ENCODE results near the gene TAS1R2. TPM values are rescaled to one million over a fixed set of nuclear protein-coding genes. Genes with fewer than 3 reads are reported as not detected.

The TAS1R2 gene
- total RNA-seq, 3 donors from 2014 or later, result not detected

- Histone ChIP-seq H3K27me3 (peaks cover 0 to 8% of the 10 kb centered on the region in 2 donors), H3K36me3 (no peaks in the 10 kb centered on the region), H3K4me3 (no peak overlapping the region), H3K4me1 (no peaks in the 10 kb centered on the region), H3K27ac (no peak overlapping the region), H3K9me3 (no peaks in the 10 kb centered on the region)
- intact Hi-C loops (cut with DNase I; ENCODE audit: low total_unique reads), result no loop called here
- no peak for TF ChIP-seq POLR2AphosphoS5 (IDR thresholded peaks at IDR 0.05)
- no peak for TF ChIP-seq CTCF (IDR thresholded peaks at IDR 0.05)
- no peak for TF ChIP-seq POLR2A (IDR thresholded peaks at IDR 0.05)
- DNase-seq (ENCODE audit: low spot score in 2 of 2), result no peak
Observed at GRCh38 chr1:18802231-18802630, 57.2 kb downstream of the TAS1R2 start.

- Histone ChIP-seq H3K27me3 (peaks cover 0 to 11% of the 10 kb centered on the region in 2 donors), H3K36me3 (no peaks in the 10 kb centered on the region), H3K27ac (no peak overlapping the region), H3K9me3 (no peaks in the 10 kb centered on the region), H3K4me1 (no peaks in the 10 kb centered on the region), H3K4me3 (no peak overlapping the region)
- no peak for TF ChIP-seq POLR2AphosphoS5 (IDR thresholded peaks at IDR 0.05)
- no peak for TF ChIP-seq CTCF (IDR thresholded peaks at IDR 0.05)
- TF ChIP-seq POLR2A (IDR thresholded peaks at IDR 0.05), result no peak
- no peak for DNase-seq (ENCODE audit: low spot score in 2 of 2)
- intact Hi-C loops (cut with DNase I; ENCODE audit: low total_unique reads), result no loop called here
Observed at GRCh38 chr1:18800258-18800657, 59.2 kb downstream of the TAS1R2 start.

GRCh38 chr1:18799454-18799853, 60.0 kb downstream of the TAS1R2 start:
- DNase-seq (ENCODE audit: low spot score in 2 of 2), result no peak
- Histone ChIP-seq H3K4me1 (no peaks in the 10 kb centered on the region), H3K36me3 (no peaks in the 10 kb centered on the region), H3K27ac (no peak overlapping the region), H3K27me3 (peaks cover 0 to 10% of the 10 kb centered on the region in 2 donors), H3K4me3 (no peak overlapping the region), H3K9me3 (no peaks in the 10 kb centered on the region)
- no peak for TF ChIP-seq CTCF (IDR thresholded peaks at IDR 0.05)
- intact Hi-C loops (cut with DNase I; ENCODE audit: low total_unique reads), result no loop called here

GRCh38 chr1:18798946-18799345, 60.5 kb downstream of the TAS1R2 start:
- TF ChIP-seq POLR2A (IDR thresholded peaks at IDR 0.05), result no peak
- TF ChIP-seq CTCF (IDR thresholded peaks at IDR 0.05), result no peak
- TF ChIP-seq POLR2AphosphoS5 (IDR thresholded peaks at IDR 0.05), result no peak
- intact Hi-C loops (cut with DNase I; ENCODE audit: low total_unique reads), result no loop called here
- Histone ChIP-seq H3K4me3 (no peak overlapping the region), H3K27me3 (peaks cover 0 to 5% of the 10 kb centered on the region in 2 donors), H3K4me1 (no peaks in the 10 kb centered on the region), H3K27ac (no peak overlapping the region), H3K36me3 (no peaks in the 10 kb centered on the region), H3K9me3 (no peaks in the 10 kb centered on the region)
- DNase-seq (ENCODE audit: low spot score in 2 of 2), result no peak

GRCh38 chr1:18798533-18798932, 60.9 kb downstream of the TAS1R2 start:
- Histone ChIP-seq H3K4me3 (no peak overlapping the region), H3K9me3 (no peaks in the 10 kb centered on the region), H3K27me3 (peaks cover 0 to 6% of the 10 kb centered on the region in 2 donors), H3K36me3 (no peaks in the 10 kb centered on the region), H3K4me1 (no peaks in the 10 kb centered on the region), H3K27ac (no peak overlapping the region)
- TF ChIP-seq CTCF (IDR thresholded peaks at IDR 0.05) (no peak), POLR2AphosphoS5 (IDR thresholded peaks at IDR 0.05) (no peak), POLR2A (IDR thresholded peaks at IDR 0.05) (no peak)
- intact Hi-C loops (cut with DNase I; ENCODE audit: low total_unique reads), result no loop called here
- no peak for DNase-seq (ENCODE audit: low spot score in 2 of 2)
